ENCODE measurements around the gene PRRG2.

GRCh38 chr19:49544154-49544553 lies 37.0 kb upstream of the PRRG2 start:
- TF ChIP-seq ZGPAT (CRISPR knock-in tag; IDR thresholded peaks at IDR 0.05) (no peak), HMGXB4 (CRISPR knock-in tag; IDR thresholded peaks at IDR 0.05; ENCODE audit: borderline replicate concordance in 1 of 2, low read depth in 1 of 2) (no peak), ZKSCAN8 (CRISPR knock-in tag; IDR thresholded peaks at IDR 0.05; ENCODE audit: borderline replicate concordance) (no peak), SMARCE1 (IDR thresholded peaks at IDR 0.05; ENCODE audit: borderline replicate concordance) (no peak), ZNF790 (CRISPR knock-in tag; IDR thresholded peaks at IDR 0.05; ENCODE audit: borderline replicate concordance) (no peak), MAX (IDR thresholded peaks at IDR 0.05) (no peak), CTCF (CRISPR knock-in tag; IDR thresholded peaks at IDR 0.05) (no peak), SCMH1 (CRISPR knock-in tag; IDR thresholded peaks at IDR 0.05; ENCODE audit: borderline replicate concordance) (no peak), FOSL2 (CRISPR knock-in tag; IDR thresholded peaks at IDR 0.05) (no peak), MAFK (conservative IDR thresholded peaks at IDR 0.05 in 1 of 2, IDR thresholded peaks at IDR 0.05 in 1 of 2; ENCODE audit: low read length in 2 of 2) (no peak), NPAS2 (CRISPR knock-in tag; IDR thresholded peaks at IDR 0.05; ENCODE audit: borderline replicate concordance) (no peak), ETS1 (CRISPR knock-in tag; IDR thresholded peaks at IDR 0.05) (no peak), TEF (CRISPR knock-in tag; IDR thresholded peaks at IDR 0.05) (no peak)

All from HepG2 (cell line).